Measurements from ENCODE around the gene ZNF784. TPM values are rescaled to one million over a fixed set of nuclear protein-coding genes. Genes with fewer than 3 reads are reported as not detected.

ZNF784 gene
- total and polyA plus RNA-seq, 2 donors (not counting 3 experiments of a cell fraction or from before 2014, with no cell fraction given), result 4.9 TPM

- TF ChIP-seq POLR2A (IDR thresholded peaks at IDR 0.05; ENCODE audit: low read depth, low read length) (no peak), GATA2 (IDR thresholded peaks at IDR 0.05; ENCODE audit: insufficient read depth, insufficient read length, low read depth, low read length) (no peak), JUN (IDR thresholded peaks at IDR 0.05; ENCODE audit: borderline replicate concordance, insufficient read depth, insufficient read length, low read depth) (no peak), CTCF (IDR thresholded peaks at IDR 0.05; ENCODE audit: extremely low read depth in 1 of 2, insufficient read depth in 1 of 2, low read depth in 1 of 2, low read length in 2 of 2) (no peak), MYC (IDR thresholded peaks at IDR 0.05; ENCODE audit: low read depth, low read length) (no peak), MAX (IDR thresholded peaks at IDR 0.05; ENCODE audit: insufficient read depth, insufficient read length) (no peak), FOS (IDR thresholded peaks at IDR 0.05; ENCODE audit: borderline replicate concordance, insufficient read depth, low read length) (no peak), EZH2 (IDR thresholded peaks at IDR 0.05; ENCODE audit: borderline replicate concordance, low read depth, low read length, severe bottlenecking) (no peak), POLR2AphosphoS5 (IDR thresholded peaks at IDR 0.05; ENCODE audit: insufficient read depth, low read depth, low read length) (no peak)
- H3K9me1 ChIP-seq (replicated peaks; ENCODE audit: control insufficient read depth, extremely low read depth, insufficient read depth, low read length), result no peaks in the 10 kb centered on the region
- dilution Hi-C loops (cut with MboI; ENCODE audit: extremely low pct_ligation_motif_present, low sequenced_read_pairs) (no loop called here), intact Hi-C loops (cut with micrococcal nuclease) (no loop called here)
- H3K4me2 ChIP-seq (ENCODE audit: insufficient read depth, low read length), result peak overlapping the region; percentile 61
- DNase-seq (ENCODE audit: low read depth, low spot score) (no peak), FAIRE-seq (no peak)
- H4K20me1 ChIP-seq (replicated peaks; ENCODE audit: control insufficient read depth, extremely low read depth, insufficient read depth, low read length), result no peaks in the 10 kb centered on the region
- POLR2A ChIA-PET, result no interaction called here
- no peak overlapping the region for H2AFZ ChIP-seq (ENCODE audit: low read depth, low read length)
- H3K27ac ChIP-seq (ENCODE audit: insufficient read depth, low read depth, low read length), result no peak overlapping the region
- H3K4me3 ChIP-seq (replicated peaks in 1 of 3; ENCODE audit: insufficient read depth in 1 of 3, low read depth in 1 of 3, low read length in 3 of 3), result no peak overlapping the region
- H3K4me1 ChIP-seq (ENCODE audit: control insufficient read depth, extremely low read depth, insufficient read depth, low read length), result peaks cover 4% of the 10 kb centered on the region
- no TSS peak for BruUV-seq (replicated peaks)
- peak overlapping the region; percentile 83 for H3K9ac ChIP-seq (replicated peaks; ENCODE audit: extremely low read depth, insufficient read depth, low read length)
- H3K9me3 ChIP-seq (replicated peaks; ENCODE audit: control insufficient read depth, insufficient read depth, low read length), result no peaks in the 10 kb centered on the region
- H3K36me3 ChIP-seq (ENCODE audit: control insufficient read depth in 2 of 2, extremely low read depth in 1 of 2, insufficient read depth in 2 of 2, low read length in 2 of 2), result peaks cover 0 to 7% of the 10 kb centered on the region in 2 experiments
- peaks cover 12% of the 10 kb centered on the region for H3K79me2 ChIP-seq (ENCODE audit: control insufficient read depth, insufficient read depth, low read length)
- CTCF ChIA-PET, result no interaction called here
- no peaks in the 10 kb centered on the region for H3K27me3 ChIP-seq (ENCODE audit: control insufficient read depth in 2 of 2, insufficient read depth in 2 of 2, low read length in 2 of 2)
Observed at GRCh38 chr19:55578761-55579747, 45.3 kb downstream of the ZNF784 start.

All from endothelial cell of umbilical vein (primary cell).